ENCODE data around the gene MTG2. TPM values are rescaled to one million over a fixed set of nuclear protein-coding genes. Genes with fewer than 3 reads are reported as not detected.

Gene MTG2
- total RNA-seq, 2 donors from 2014 or later = 8.8 to 16.5 TPM

DNA sequence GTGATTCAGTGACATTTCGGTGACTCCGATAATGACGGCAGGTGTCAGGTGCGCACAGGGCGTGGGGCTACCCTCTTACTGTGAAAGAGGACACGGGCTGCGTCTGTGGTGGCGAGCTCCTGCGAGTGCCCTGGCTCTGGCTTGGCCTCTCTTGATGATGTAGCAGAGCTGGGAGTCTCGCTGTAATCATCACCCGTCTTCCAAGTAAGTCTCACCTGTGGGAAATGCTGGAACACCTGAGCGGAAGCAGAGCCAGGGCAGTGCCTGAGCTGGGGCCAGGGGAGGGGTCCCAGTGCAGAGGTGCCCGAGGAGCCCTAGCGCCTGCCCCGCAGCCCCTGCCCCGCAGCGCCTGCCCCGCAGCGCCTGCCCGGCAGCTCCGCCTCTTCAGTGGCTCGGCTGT is 60.3 kb downstream of the MTG2 start:
- H3K4me1 ChIP-seq = peaks cover 87% of the 10 kb centered on the region
- no peaks in the 10 kb centered on the region for H3K36me3 ChIP-seq (replicated peaks in 1 of 2; ENCODE audit: insufficient read depth in 1 of 2, low read depth in 2 of 2)
- H3K9me3 ChIP-seq = no peaks in the 10 kb centered on the region
- 41 to 56% methylated on average over 14 to 19 of the region's 22 CpGs for WGBS, 2 donors
- TF ChIP-seq, protein P1, sequence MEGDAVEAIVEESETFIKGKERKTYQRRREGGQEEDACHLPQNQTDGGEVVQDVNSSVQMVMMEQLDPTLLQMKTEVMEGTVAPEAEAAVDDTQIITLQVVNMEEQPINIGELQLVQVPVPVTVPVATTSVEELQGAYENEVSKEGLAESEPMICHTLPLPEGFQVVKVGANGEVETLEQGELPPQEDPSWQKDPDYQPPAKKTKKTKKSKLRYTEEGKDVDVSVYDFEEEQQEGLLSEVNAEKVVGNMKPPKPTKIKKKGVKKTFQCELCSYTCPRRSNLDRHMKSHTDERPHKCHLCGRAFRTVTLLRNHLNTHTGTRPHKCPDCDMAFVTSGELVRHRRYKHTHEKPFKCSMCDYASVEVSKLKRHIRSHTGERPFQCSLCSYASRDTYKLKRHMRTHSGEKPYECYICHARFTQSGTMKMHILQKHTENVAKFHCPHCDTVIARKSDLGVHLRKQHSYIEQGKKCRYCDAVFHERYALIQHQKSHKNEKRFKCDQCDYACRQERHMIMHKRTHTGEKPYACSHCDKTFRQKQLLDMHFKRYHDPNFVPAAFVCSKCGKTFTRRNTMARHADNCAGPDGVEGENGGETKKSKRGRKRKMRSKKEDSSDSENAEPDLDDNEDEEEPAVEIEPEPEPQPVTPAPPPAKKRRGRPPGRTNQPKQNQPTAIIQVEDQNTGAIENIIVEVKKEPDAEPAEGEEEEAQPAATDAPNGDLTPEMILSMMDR (IDR thresholded peaks at IDR 0.05) = no peak
- peak in 1 of 3 donors; percentile 16 for TF ChIP-seq POLR2A (IDR thresholded peaks at IDR 0.05)
- peak overlapping the region; percentile 79 to 93 (median 86) for H3K27ac ChIP-seq
- ATAC-seq (no peak), DNase-seq (peak in 3 of 4 donors; percentile 45 to 64 (median 49))
- intact Hi-C loops (cut with DNase I) = loop anchor here (10.0 kb wide), 1 partner anchor 52 kb away; no protein-coding TSS in a partner anchor
- H3K4me3 ChIP-seq = no peak overlapping the region
- H3K27me3 ChIP-seq = no peaks in the 10 kb centered on the region

DNA sequence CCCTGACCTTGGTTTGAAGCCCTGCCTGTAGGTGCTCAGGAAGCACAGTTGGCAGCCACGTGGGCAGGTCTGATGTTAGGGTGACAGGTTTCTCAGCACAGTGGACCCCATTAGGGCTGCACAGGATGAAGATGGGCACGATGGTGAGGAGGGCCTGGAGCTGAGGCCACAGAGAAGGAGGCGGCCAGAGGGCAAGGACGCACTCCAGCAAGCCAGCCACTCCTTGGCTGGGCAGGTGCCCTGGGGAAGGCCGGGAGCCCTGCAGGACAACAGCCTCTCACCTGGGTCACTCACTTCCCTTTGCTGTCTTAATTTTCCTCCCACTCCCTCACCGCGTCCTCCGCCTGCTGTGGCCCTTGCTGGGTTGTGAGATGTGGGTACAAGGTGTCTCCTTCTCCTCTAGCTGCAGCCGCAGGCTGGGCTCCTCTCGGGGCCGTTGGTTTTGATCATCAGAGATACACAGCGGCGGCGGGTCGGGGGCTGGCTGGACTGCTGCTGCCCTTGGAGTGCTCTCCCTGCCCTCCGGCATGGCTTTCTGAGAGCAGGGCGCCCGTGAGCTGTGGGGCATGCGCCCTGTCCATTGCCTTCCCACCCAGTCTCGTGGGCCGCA is 61.2 kb downstream of the MTG2 start:
- Histone ChIP-seq H3K9me3 (no peaks in the 10 kb centered on the region), H3K36me3 (replicated peaks in 1 of 2; ENCODE audit: insufficient read depth in 1 of 2, low read depth in 2 of 2) (no peaks in the 10 kb centered on the region), H3K4me3 (no peak overlapping the region), H3K27ac (peak overlapping the region; percentile 84 to 93 (median 90)), H3K4me1 (peaks cover 91% of the 10 kb centered on the region), H3K27me3 (no peaks in the 10 kb centered on the region)
- 32 to 35% methylated on average over 11 to 21 of the region's 21 CpGs for whole genome bisulfite sequencing, 2 donors
- intact Hi-C loops (cut with DNase I) = loop anchor here (10.0 kb wide), 1 partner anchor 51 kb away; no protein-coding TSS in a partner anchor
- peak; percentile 25 to 54 (median 44) for DNase-seq
- ATAC-seq = peak; percentile 2
- TF ChIP-seq, protein P1 (IDR thresholded peaks at IDR 0.05) = no peak
- no peak for TF ChIP-seq POLR2A (IDR thresholded peaks at IDR 0.05)

DNA sequence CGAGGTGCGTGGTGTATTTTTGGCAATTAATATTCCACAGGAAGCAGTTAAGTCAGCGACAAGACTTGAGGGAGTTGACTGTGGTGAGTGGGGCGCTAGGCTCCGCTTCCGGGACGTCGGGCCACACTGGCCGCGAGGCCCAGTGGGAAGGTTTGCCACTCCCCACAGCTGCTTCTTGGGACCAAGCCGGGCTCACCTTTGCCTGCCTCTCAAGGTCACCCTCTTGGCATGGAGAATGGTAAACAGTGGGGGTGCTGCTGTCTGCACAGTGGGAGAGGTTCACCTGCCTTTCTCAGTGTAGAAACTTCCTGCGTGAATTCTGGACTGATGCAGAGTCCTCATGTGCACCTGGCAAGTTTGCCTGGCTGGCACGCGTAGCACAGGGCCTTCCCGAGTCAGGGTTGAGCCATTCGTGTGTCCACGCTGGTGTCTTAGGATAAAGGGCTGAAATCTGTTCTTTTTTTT is 61.8 kb downstream of the MTG2 start:
- Histone ChIP-seq H3K27me3 (no peaks in the 10 kb centered on the region), H3K36me3 (replicated peaks in 1 of 2; ENCODE audit: insufficient read depth in 1 of 2, low read depth in 2 of 2) (no peaks in the 10 kb centered on the region), H3K4me1 (peaks cover 89% of the 10 kb centered on the region), H3K27ac (peak overlapping the region; percentile 84 to 93 (median 90)), H3K4me3 (no peak overlapping the region), H3K9me3 (no peaks in the 10 kb centered on the region)
- intact Hi-C loops (cut with DNase I) = loop anchor here (10.0 kb wide), 1 partner anchor 50 kb away; no protein-coding TSS in a partner anchor
- WGBS, 2 donors = 17 to 18% methylated on average over 14 to 17 of the region's 17 CpGs
- TF ChIP-seq, protein P1 (IDR thresholded peaks at IDR 0.05) = no peak
- peak in 2 of 3 donors; percentile 31 to 43 for TF ChIP-seq POLR2A (IDR thresholded peaks at IDR 0.05)
- DNase-seq (peak; percentile 92 to 96 (median 95)), ATAC-seq (peak; percentile 90)

DNA sequence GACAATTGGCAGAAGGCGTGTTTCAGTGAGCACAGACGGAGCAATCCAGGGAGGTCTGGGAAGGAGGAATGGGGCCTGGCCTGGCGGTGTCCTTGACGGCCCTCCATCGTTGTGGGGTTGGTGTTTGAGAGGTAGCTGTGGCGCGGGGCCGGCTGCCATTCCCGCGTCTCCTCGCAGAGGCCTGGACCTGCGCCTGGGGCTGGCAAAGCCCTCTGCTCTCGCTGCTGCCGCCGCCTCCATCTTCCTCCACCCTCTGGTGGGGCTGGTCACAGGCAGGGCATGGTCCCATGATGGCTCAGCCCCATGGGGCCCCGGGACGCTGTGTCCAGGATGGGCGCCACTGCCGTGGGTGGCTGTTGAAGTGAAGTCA is 63.1 kb downstream of the MTG2 start:
- Histone ChIP-seq H3K4me1 (peaks cover 86% of the 10 kb centered on the region), H3K36me3 (replicated peaks in 1 of 2; ENCODE audit: insufficient read depth in 1 of 2, low read depth in 2 of 2) (no peaks in the 10 kb centered on the region), H3K4me3 (no peak overlapping the region), H3K9me3 (no peaks in the 10 kb centered on the region), H3K27me3 (no peaks in the 10 kb centered on the region), H3K27ac (peak overlapping the region; percentile 84 to 93 (median 90))
- 64 to 80% methylated on average over 9 to 19 of the region's 19 CpGs for WGBS, 2 donors
- no peak for DNase-seq
- no peak for ATAC-seq
- intact Hi-C loops (cut with DNase I) = loop anchor here (10.0 kb wide), 1 partner anchor 49 kb away; no protein-coding TSS in a partner anchor
- TF ChIP-seq, protein P1 (IDR thresholded peaks at IDR 0.05) = no peak
- TF ChIP-seq POLR2A (IDR thresholded peaks at IDR 0.05) = no peak
